Mesenchymal stem cell (in vitro differentiated cells and primary cell): ENCODE measurements around the gene C2CD3.

Experiments
- DNase-seq: peaks from one replicate; pipeline ENCODE4 v3.0.0-alpha.2; 2013
- H2AFZ ChIP-seq: one replicate; pipeline ENCODE4 v1.6.1; 2013; ENCODE audit warnings: low read depth, mild to moderate bottlenecking, control low read depth, inconsistent platforms, low read length, moderate library complexity
- H2AK5ac ChIP-seq: 2 replicates; pipeline ENCODE4 v1.6.1; 2013; ENCODE audit warnings: low read length, moderate library complexity, mild to moderate bottlenecking, inconsistent platforms; ENCODE audit not compliant: severe bottlenecking
- H2BK120ac ChIP-seq: one replicate; pipeline ENCODE4 v1.6.1; 2013; ENCODE audit warnings: low read depth, mild to moderate bottlenecking, inconsistent platforms, low read length, moderate library complexity
- H2BK12ac ChIP-seq, 2 experiments: one replicate each; pipeline ENCODE4 v1.6.1; 2013; ENCODE audit warnings: inconsistent platforms in 2 of 2, low read length in 2 of 2, mild to moderate bottlenecking in 2 of 2, moderate library complexity in 2 of 2, control low read depth in 1 of 2
- H2BK15ac ChIP-seq: one replicate; pipeline ENCODE4 v1.6.1; 2013; ENCODE audit warnings: mild to moderate bottlenecking, low read depth, inconsistent platforms; ENCODE audit not compliant: poor library complexity, severe bottlenecking
- H2BK5ac ChIP-seq: 2 replicates; pipeline ENCODE4 v1.6.1; 2013; ENCODE audit warnings: low read depth, mild to moderate bottlenecking, low read length, control low read depth, inconsistent platforms; ENCODE audit not compliant: poor library complexity, severe bottlenecking
- H3K14ac ChIP-seq, 2 experiments: one replicate each; pipeline ENCODE4 v1.6.1; 2013; ENCODE audit warnings: inconsistent platforms in 2 of 2, low read length in 2 of 2, control low read depth in 1 of 2, mild to moderate bottlenecking in 1 of 2, moderate library complexity in 1 of 2
- H3K18ac ChIP-seq, 2 experiments: one replicate each; pipeline ENCODE4 v1.6.1; 2013; ENCODE audit warnings: inconsistent platforms in 2 of 2, low read length in 2 of 2, control low read depth in 1 of 2, low read depth in 1 of 2, mild to moderate bottlenecking in 1 of 2
- H3K23ac ChIP-seq, 2 experiments: one replicate each; pipeline ENCODE4 v1.6.1; 2013; ENCODE audit warnings: inconsistent platforms in 2 of 2, low read length in 2 of 2, mild to moderate bottlenecking in 2 of 2, moderate library complexity in 2 of 2, control low read depth in 1 of 2
- H3K27ac ChIP-seq: 2 replicates; pipeline ENCODE4 v1.5.1; 2013; ENCODE audit warnings: mild to moderate bottlenecking, moderate library complexity, low read length, control low read depth, inconsistent platforms; ENCODE audit not compliant: poor library complexity, severe bottlenecking
- H3K27me3 ChIP-seq, 2 experiments: 2 replicates each; pipeline versions ENCODE4 v1.6.1 to v1.7.0; 2013; ENCODE audit warnings: low read length in 2 of 2, mild to moderate bottlenecking in 2 of 2, moderate library complexity in 2 of 2, control low read depth in 1 of 2, inconsistent platforms in 1 of 2; ENCODE audit not compliant: control insufficient read depth in 1 of 2, insufficient read depth in 1 of 2
- H3K36me3 ChIP-seq, 2 experiments: 2 replicates each; pipeline versions ENCODE4 v1.6.1 to v1.7.0; 2013; ENCODE audit warnings: low read length in 2 of 2, control low read depth in 1 of 2, inconsistent platforms in 1 of 2, low read depth in 1 of 2, mild to moderate bottlenecking in 1 of 2; ENCODE audit not compliant: insufficient read depth in 2 of 2, control insufficient read depth in 1 of 2
- H3K4ac ChIP-seq, 2 experiments: one replicate each; pipeline ENCODE4 v1.6.1; 2013; ENCODE audit warnings: inconsistent platforms in 2 of 2, low read length in 2 of 2, mild to moderate bottlenecking in 2 of 2, moderate library complexity in 2 of 2, control low read depth in 1 of 2, low read depth in 1 of 2
- H3K4me1 ChIP-seq: 2 replicates; pipeline ENCODE4 v1.6.1; 2013; ENCODE audit warnings: low read depth, low read length, control low read depth; ENCODE audit not compliant: control insufficient read depth, insufficient read depth
- H3K4me2 ChIP-seq: 2 replicates; pipeline ENCODE4 v1.6.1; 2013; ENCODE audit warnings: low read length, mild to moderate bottlenecking, inconsistent platforms; ENCODE audit not compliant: poor library complexity, severe bottlenecking
- H3K4me3 ChIP-seq, 2 experiments: 2 replicates each; pipeline versions ENCODE4 v1.5.1 to v1.7.0; 2013; ENCODE audit warnings: low read length in 2 of 2, mild to moderate bottlenecking in 2 of 2, control low read depth in 1 of 2, low read depth in 1 of 2; ENCODE audit not compliant: insufficient read depth in 1 of 2
- H3K79me1 ChIP-seq: replicated peaks from 2 replicates; pipeline ENCODE4 v1.6.1; 2013; ENCODE audit warnings: mild to moderate bottlenecking, control low read depth, low read length, inconsistent platforms; ENCODE audit not compliant: poor library complexity, severe bottlenecking
- H3K9ac ChIP-seq: 2 replicates; pipeline ENCODE4 v1.7.0; 2013; ENCODE audit warnings: mild to moderate bottlenecking, low read length, moderate library complexity
- H3K9me3 ChIP-seq: 2 replicates; pipeline ENCODE4 v1.7.0; 2013; ENCODE audit warnings: mild to moderate bottlenecking, low read length; ENCODE audit not compliant: control insufficient read depth
- H4K8ac ChIP-seq: one replicate; pipeline ENCODE4 v1.6.1; 2013; ENCODE audit warnings: inconsistent platforms, mild to moderate bottlenecking, low read length, moderate library complexity
- H4K91ac ChIP-seq: one replicate; pipeline ENCODE4 v1.6.1; 2013; ENCODE audit warnings: mild to moderate bottlenecking, low read length, inconsistent platforms
- WGBS: methylation state at CpG from one replicate; pipeline ENCODE4 v1.1.7; 2013; ENCODE audit warnings: mixed read lengths; 5-methylcytosine and 5-hydroxymethylcytosine counted together

The C2CD3 gene

DNA sequence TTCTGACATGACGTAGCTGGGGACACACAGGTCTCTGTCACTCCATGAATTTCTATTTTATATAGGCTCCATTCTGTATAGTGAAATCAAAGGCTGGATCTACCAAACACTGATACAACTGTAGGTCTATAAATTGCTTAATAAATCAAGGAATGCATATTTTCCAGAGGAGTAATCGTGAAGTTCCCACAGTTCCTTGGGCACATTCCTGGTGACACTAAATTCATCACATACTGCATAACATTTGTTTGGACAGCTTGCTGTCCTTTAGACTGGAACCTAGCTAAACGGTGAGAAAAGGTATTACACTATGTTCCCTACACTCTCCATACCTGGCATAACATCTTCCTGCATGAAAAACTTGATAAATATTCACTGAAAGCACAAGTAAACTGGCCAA lies 120.3 kb downstream of the C2CD3 start:
- no peak overlapping the region for H2AFZ ChIP-seq
- no peak overlapping the region for H3K23ac ChIP-seq
- H3K36me3 ChIP-seq: peaks cover 14 to 43% of the 10 kb centered on the region in 2 experiments
- no peaks in the 10 kb centered on the region for H3K27me3 ChIP-seq
- no peak overlapping the region for H2BK15ac ChIP-seq
- H4K8ac ChIP-seq: no peak overlapping the region
- no peaks in the 10 kb centered on the region for H3K9me3 ChIP-seq
- WGBS: 85% methylated on average over 3 of the region's 3 CpGs
- H3K4me2 ChIP-seq: no peak overlapping the region
- no peak overlapping the region for H2BK5ac ChIP-seq
- DNase-seq: no peak
- no peak overlapping the region for H2BK12ac ChIP-seq
- H2BK120ac ChIP-seq: no peak overlapping the region
- peaks cover 2% of the 10 kb centered on the region for H3K4me1 ChIP-seq
- no peak overlapping the region for H3K18ac ChIP-seq
- no peak overlapping the region for H3K27ac ChIP-seq
- H3K9ac ChIP-seq: no peak overlapping the region
- H4K91ac ChIP-seq: no peak overlapping the region
- no peak overlapping the region for H2AK5ac ChIP-seq
- H3K79me1 ChIP-seq: peaks cover 3% of the 10 kb centered on the region
- H3K4me3 ChIP-seq: no peak overlapping the region
- H3K4ac ChIP-seq: no peak overlapping the region
- no peak overlapping the region for H3K14ac ChIP-seq

- no peak overlapping the region for H3K18ac ChIP-seq
- H3K27ac ChIP-seq: no peak overlapping the region
- H3K23ac ChIP-seq: no peak overlapping the region
- H3K4me3 ChIP-seq: no peak overlapping the region
- no peak overlapping the region for H2AK5ac ChIP-seq
- no peak overlapping the region for H3K4ac ChIP-seq
- H3K4me1 ChIP-seq: peaks cover 1% of the 10 kb centered on the region
- H3K9ac ChIP-seq: no peak overlapping the region
- peaks cover 15 to 46% of the 10 kb centered on the region in 2 experiments for H3K36me3 ChIP-seq
- no peak overlapping the region for H4K91ac ChIP-seq
- H2BK15ac ChIP-seq: no peak overlapping the region
- no peaks in the 10 kb centered on the region for H3K9me3 ChIP-seq
- H3K79me1 ChIP-seq: peaks cover 1% of the 10 kb centered on the region
- H3K4me2 ChIP-seq: no peak overlapping the region
- no peaks in the 10 kb centered on the region for H3K27me3 ChIP-seq
- 100% methylated on average over 2 of the region's 5 CpGs for WGBS
- H3K14ac ChIP-seq: no peak overlapping the region
- no peak overlapping the region for H2BK120ac ChIP-seq
- DNase-seq: no peak
- no peak overlapping the region for H4K8ac ChIP-seq
- H2AFZ ChIP-seq: no peak overlapping the region
- no peak overlapping the region for H2BK12ac ChIP-seq
- no peak overlapping the region for H2BK5ac ChIP-seq
Observed at GRCh38 chr11:74048993-74049392, 121.8 kb downstream of the C2CD3 start.

GRCh38 chr11:74044538-74044937 lies 126.3 kb downstream of the C2CD3 start:
- Histone ChIP-seq H3K36me3 (peaks cover 21 to 56% of the 10 kb centered on the region in 2 experiments), H3K27me3 (no peaks in the 10 kb centered on the region), H3K4me2 (no peak overlapping the region), H4K91ac (no peak overlapping the region), H2BK120ac (no peak overlapping the region), H3K4me1 (no peaks in the 10 kb centered on the region), H3K14ac (no peak overlapping the region), H2BK5ac (no peak overlapping the region), H2BK12ac (no peak overlapping the region), H2AK5ac (no peak overlapping the region), H3K79me1 (peaks cover under 1% of the 10 kb centered on the region), H3K4ac (no peak overlapping the region), H3K27ac (no peak overlapping the region), H2BK15ac (no peak overlapping the region), H2AFZ (no peak overlapping the region), H3K18ac (no peak overlapping the region), H3K9ac (no peak overlapping the region), H3K23ac (no peak overlapping the region), H4K8ac (no peak overlapping the region), H3K9me3 (no peaks in the 10 kb centered on the region), H3K4me3 (no peak overlapping the region)
- no peak for DNase-seq
- WGBS: 86% methylated on average over 2 of the region's 2 CpGs

DNA sequence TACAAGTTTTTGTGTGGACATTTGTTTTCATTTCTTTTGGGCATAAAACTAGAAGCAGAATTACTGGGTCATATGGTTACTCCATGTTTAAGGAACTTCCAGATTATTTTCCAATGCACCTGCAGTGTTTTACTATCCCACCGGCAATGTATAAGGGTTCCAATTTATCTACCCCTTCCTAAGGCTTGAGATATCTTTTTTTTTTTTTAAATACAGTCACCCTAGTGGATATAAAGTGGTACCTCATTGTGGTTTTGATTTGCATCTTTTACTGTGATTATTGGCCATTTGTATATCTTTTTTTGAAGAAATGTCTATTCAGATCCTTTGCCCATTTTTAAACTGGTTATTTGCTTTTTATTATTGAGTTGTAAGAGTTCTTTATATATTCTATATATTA lies 127.4 kb downstream of the C2CD3 start:
- Histone ChIP-seq H2BK5ac (no peak overlapping the region), H3K23ac (no peak overlapping the region)
- no CpG with 5 or more reads among the region's 1 CpG for WGBS

More for the DNA sequence above, 127.4 kb downstream of the C2CD3 start:
- Histone ChIP-seq H2BK12ac (no peak overlapping the region), H2BK120ac (no peak overlapping the region), H2AK5ac (no peak overlapping the region), H3K79me1 (peaks cover 3% of the 10 kb centered on the region), H3K27me3 (no peaks in the 10 kb centered on the region), H3K14ac (no peak overlapping the region), H3K18ac (no peak overlapping the region), H3K27ac (no peak overlapping the region), H3K9ac (no peak overlapping the region), H3K9me3 (no peaks in the 10 kb centered on the region), H3K4ac (no peak overlapping the region), H2AFZ (no peak overlapping the region), H3K4me2 (no peak overlapping the region), H3K36me3 (peaks cover 23 to 58% of the 10 kb centered on the region in 2 experiments), H4K8ac (no peak overlapping the region), H4K91ac (no peak overlapping the region), H2BK15ac (no peak overlapping the region), H3K4me1 (no peaks in the 10 kb centered on the region), H3K4me3 (no peak overlapping the region)
- DNase-seq: no peak
